B cell (primary cell): ENCODE measurements around the gene BSDC1. TPM values are rescaled to one million over a fixed set of nuclear protein-coding genes. Genes with fewer than 3 reads are reported as not detected.

Experiments
- ATAC-seq: fragments of 200-7000 bp; cut with Tn5 transposase; one replicate; pipeline ENCODE4 v1.10.0; 2021; ENCODE audit warnings: low read depth, mild to moderate bottlenecking, moderate number of reproducible peaks, moderate library complexity
- CTCF ChIA-PET: fragments of 350-600 bp; sonication (Branson Sonifier 250); formaldehyde crosslinking; loops from one replicate; lab custom pipeline; 2021; ENCODE audit warnings: antibody characterized with exemption, inconsistent platforms; lab: Charles Lee
- POLR2A ChIA-PET: fragments of 350-600 bp; sonication (Branson Sonifier 250); formaldehyde crosslinking; loops from one replicate; lab custom pipeline; 2021; ENCODE audit warnings: antibody characterized with exemption; lab: Charles Lee
- DNase-seq: peaks from one replicate; pipeline ENCODE4 v3.0.0; 2013
- H2AFZ ChIP-seq: 2 replicates; pipeline ENCODE4 v1.6.1; 2012; ENCODE audit warnings: mild to moderate bottlenecking, low read depth, low read length; ENCODE audit not compliant: insufficient read depth, poor library complexity, severe bottlenecking
- H3K27ac ChIP-seq, 2 donors: 1 replicate in 1 of 2; 2 replicates in 1 of 2; pipeline ENCODE4 v1.5.1; 2012 to 2013; ENCODE audit warnings: low read length in 2 of 2, mild to moderate bottlenecking in 2 of 2, moderate library complexity in 1 of 2
- H3K27me3 ChIP-seq, 4 experiments: fragments of 200-600 bp in 1 of 4; sonication (generic) in 1 of 4; replicated peaks in 1 of 4; 1 replicate in 2 of 4; 2 replicates in 2 of 4; pipeline versions ENCODE4 v1.6.1 to v1.7.0; 2013 to 2016; ENCODE audit warnings: low read length in 3 of 4, mild to moderate bottlenecking in 2 of 4, mixed read lengths in 1 of 4, moderate library complexity in 1 of 4; ENCODE audit not compliant: insufficient read depth in 4 of 4, control insufficient read depth in 3 of 4; ENCODE audit errors: control extremely low read depth in 1 of 4
- H3K36me3 ChIP-seq, 2 experiments: replicated peaks in 1 of 2; 1 replicate in 1 of 2; 2 replicates in 1 of 2; pipeline versions ENCODE4 v1.6.1 to v1.7.1; 2013; ENCODE audit warnings: low read length in 1 of 2; ENCODE audit not compliant: insufficient read depth in 2 of 2, control insufficient read depth in 1 of 2; ENCODE audit errors: control extremely low read depth in 1 of 2, extremely low read depth in 1 of 2
- H3K4me1 ChIP-seq, 2 donors: fragments of 200-600 bp in 1 of 2; sonication (generic) in 1 of 2; 1 replicate in 1 of 2; 2 replicates in 1 of 2; pipeline versions ENCODE4 v1.5.1 to v1.6.1; 2013 to 2017; ENCODE audit warnings: low read length in 2 of 2; ENCODE audit not compliant: control insufficient read depth in 2 of 2, insufficient read depth in 2 of 2
- H3K4me2 ChIP-seq: replicated peaks from 2 replicates; pipeline ENCODE3; 2012; ENCODE audit warnings: mild to moderate bottlenecking, low read depth, low read length; ENCODE audit not compliant: poor library complexity, severe bottlenecking
- H3K4me3 ChIP-seq, 5 experiments: fragments of 200-600 bp in 1 of 5; sonication (generic) in 1 of 5; 1 replicate in 3 of 5; 2 replicates in 2 of 5; pipeline versions ENCODE4 v1.5.1 to v1.7.0; 2011 to 2016; ENCODE audit warnings: low read length in 4 of 5, mild to moderate bottlenecking in 4 of 5, low read depth in 2 of 5, control low read depth in 1 of 5, moderate library complexity in 1 of 5; ENCODE audit not compliant: insufficient read depth in 1 of 5; ENCODE audit errors: control extremely low read depth in 1 of 5, extremely low read depth in 1 of 5
- H3K79me2 ChIP-seq: fragments of 200-600 bp; sonication (generic); one replicate; pipeline ENCODE4 v1.6.0; 2016; ENCODE audit warnings: low read length; ENCODE audit not compliant: control insufficient read depth, insufficient read depth
- H3K9ac ChIP-seq: fragments of 200-600 bp; sonication (generic); 2 replicates; pipeline ENCODE4 v1.6.1; 2017; ENCODE audit warnings: mild to moderate bottlenecking, low read length, moderate library complexity
- H3K9me3 ChIP-seq, 3 donors: one replicate each; pipeline versions ENCODE4 v1.6.1 to v1.7.1; 2013; ENCODE audit warnings: low read length in 2 of 3; ENCODE audit not compliant: control insufficient read depth in 2 of 3, insufficient read depth in 1 of 3; ENCODE audit errors: control extremely low read depth in 1 of 3
- H4K20me1 ChIP-seq: 2 replicates; pipeline ENCODE4 v1.6.0; 2012; ENCODE audit warnings: mild to moderate bottlenecking, low read length; ENCODE audit not compliant: insufficient read depth, control insufficient read depth, poor library complexity, severe bottlenecking
- H3K27ac Mint-ChIP-seq: one replicate; pipeline ENCODE4 v1.8.0; 2021; ENCODE audit warnings: mixed read lengths
- H3K27me3 Mint-ChIP-seq: one replicate; pipeline ENCODE4 v1.8.0; 2021; ENCODE audit warnings: mixed read lengths
- H3K4me1 Mint-ChIP-seq: one replicate; pipeline ENCODE4 v1.8.0; 2021; ENCODE audit warnings: mixed read lengths
- H3K4me3 Mint-ChIP-seq: one replicate; pipeline ENCODE4 v1.8.0; 2021; ENCODE audit warnings: mixed read lengths
- H3K9me3 Mint-ChIP-seq: one replicate; pipeline ENCODE4 v1.8.0; 2022; ENCODE audit warnings: mixed read lengths; ENCODE audit not compliant: insufficient read depth
- EZH2 ChIP-seq: IDR thresholded peaks from 2 replicates; pipeline ENCODE4 v1.6.1; 2012; ENCODE audit warnings: borderline replicate concordance, low read depth, mild to moderate bottlenecking, moderate library complexity, low read length; ENCODE audit not compliant: insufficient read depth, poor library complexity, severe bottlenecking
- WGBS: methylation state at CpG from one replicate; pipeline ENCODE4 v1.1.5; 2013; ENCODE audit warnings: missing lambda C conversion rate; ENCODE audit not compliant: insufficient coverage; 5-methylcytosine and 5-hydroxymethylcytosine counted together
- intact Hi-C: fragments of 100-400 bp; cut with micrococcal nuclease; formaldehyde crosslinking; loops from one replicate; pipeline ENCODE4 v1.10.0; 2022
- polyA plus RNA-seq: library from polyadenylated mRNA; depleted of rRNA; stranded (reverse); fragments of >200 nt; gene quantifications from 2 replicates; pipeline ENCODE4 v1.2.3, GENCODE V29; 2012
- total RNA-seq, 2 donors: library from RNA; stranded (reverse); fragments of 120-200 nt in 1 of 2; gene quantifications; 1 replicate in 1 of 2; 2 replicates in 1 of 2; pipeline versions ENCODE4 v1.2.3 to v1.2.4, GENCODE V29; 2013 to 2022
- TF ChIP-seq, protein P1 (sequence below): fragments of 200-600 bp; IDR thresholded peaks from one replicate; pipeline ENCODE4 v1.8.0; 2022; ENCODE audit warnings: antibody characterized with exemption, mild to moderate bottlenecking

The BSDC1 gene
- total and polyA plus RNA-seq, 2 donors (not counting 1 experiment from before 2014, with no cell fraction given), result 54.5 to 117 TPM

- POLR2A ChIA-PET, result no interaction called here
- Histone ChIP-seq H3K4me1 (peaks cover 13 to 16% of the 10 kb centered on the region in 2 donors), H4K20me1 (no peaks in the 10 kb centered on the region), H3K9ac (no peak overlapping the region), H2AFZ (no peak overlapping the region), H3K27me3 (peaks cover 0 to 34% (median 14%) of the 10 kb centered on the region in 4 experiments), H3K79me2 (no peaks in the 10 kb centered on the region), H3K9me3 (no peaks in the 10 kb centered on the region), H3K4me2 (peak overlapping the region; percentile 63), H3K36me3 (no peaks in the 10 kb centered on the region), H3K4me3 (peak overlapping the region in 3 of 5 experiments; percentile 8 to 29 (median 14)), H3K27ac (no peak overlapping the region)
- CTCF ChIA-PET, result interaction anchor here (0.6 to 1.2 kb wide), 2 partner anchors 14 to 27 kb away, joined by 3 to 6 read pairs; no protein-coding TSS in a partner anchor
- Mint-ChIP-seq H3K27ac (no peak overlapping the region), H3K4me1 (peaks cover 26% of the 10 kb centered on the region), H3K9me3 (no peaks in the 10 kb centered on the region), H3K4me3 (peak overlapping the region; percentile 41), H3K27me3 (peaks cover 30% of the 10 kb centered on the region)
- ATAC-seq, result no peak
- intact Hi-C loops, result no loop called here
- 15% methylated on average over 22 of the region's 36 CpGs for WGBS
- DNase-seq, result peak; percentile 38
- TF ChIP-seq, protein P1, sequence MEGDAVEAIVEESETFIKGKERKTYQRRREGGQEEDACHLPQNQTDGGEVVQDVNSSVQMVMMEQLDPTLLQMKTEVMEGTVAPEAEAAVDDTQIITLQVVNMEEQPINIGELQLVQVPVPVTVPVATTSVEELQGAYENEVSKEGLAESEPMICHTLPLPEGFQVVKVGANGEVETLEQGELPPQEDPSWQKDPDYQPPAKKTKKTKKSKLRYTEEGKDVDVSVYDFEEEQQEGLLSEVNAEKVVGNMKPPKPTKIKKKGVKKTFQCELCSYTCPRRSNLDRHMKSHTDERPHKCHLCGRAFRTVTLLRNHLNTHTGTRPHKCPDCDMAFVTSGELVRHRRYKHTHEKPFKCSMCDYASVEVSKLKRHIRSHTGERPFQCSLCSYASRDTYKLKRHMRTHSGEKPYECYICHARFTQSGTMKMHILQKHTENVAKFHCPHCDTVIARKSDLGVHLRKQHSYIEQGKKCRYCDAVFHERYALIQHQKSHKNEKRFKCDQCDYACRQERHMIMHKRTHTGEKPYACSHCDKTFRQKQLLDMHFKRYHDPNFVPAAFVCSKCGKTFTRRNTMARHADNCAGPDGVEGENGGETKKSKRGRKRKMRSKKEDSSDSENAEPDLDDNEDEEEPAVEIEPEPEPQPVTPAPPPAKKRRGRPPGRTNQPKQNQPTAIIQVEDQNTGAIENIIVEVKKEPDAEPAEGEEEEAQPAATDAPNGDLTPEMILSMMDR, result no peak
- TF ChIP-seq EZH2, result no peak
Observed at GRCh38 chr1:32426489-32427255, 32.4 kb upstream of the BSDC1 start.

DNA sequence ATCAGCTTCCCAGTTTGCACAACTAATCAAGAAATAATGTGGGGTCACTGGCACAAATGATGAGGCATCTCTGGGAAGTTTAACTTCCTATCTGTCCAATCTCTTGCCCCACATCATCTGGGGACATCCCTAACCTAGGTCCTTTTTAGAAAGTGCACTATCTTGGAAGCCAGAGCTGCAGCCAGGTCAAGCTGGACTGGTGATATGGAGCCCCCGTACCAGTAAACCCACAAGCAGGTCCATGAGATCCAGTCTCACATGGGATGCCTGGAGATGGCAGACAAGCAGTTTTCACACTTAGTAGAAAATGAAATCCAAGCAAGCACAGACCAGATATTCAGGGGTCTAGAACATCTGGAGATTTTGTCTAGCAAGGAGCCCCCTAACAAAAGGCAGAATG lies 27.5 kb upstream of the BSDC1 start:
- no peak for DNase-seq
- peaks cover 24% of the 10 kb centered on the region for H3K27me3 Mint-ChIP-seq
- 100% methylated on average over 1 of the region's 1 CpG for WGBS

More for the DNA sequence above, 27.5 kb upstream of the BSDC1 start:
- no peaks in the 10 kb centered on the region for H3K9me3 Mint-ChIP-seq
- intact Hi-C loops, result no loop called here
- no peak overlapping the region for H3K27ac Mint-ChIP-seq
- ChIA-PET CTCF (interaction anchor here (0.8 to 2.0 kb wide), 3 partner anchors 11 to 206 kb away, joined by 3 to 6 read pairs (median 3); no protein-coding TSS in a partner anchor), POLR2A (no interaction called here)
- ATAC-seq, result no peak
- Histone ChIP-seq H3K9me3 (peaks cover 0 to 6% (median 2%) of the 10 kb centered on the region in 3 donors), H3K36me3 (no peaks in the 10 kb centered on the region), H3K4me3 (no peak overlapping the region), H3K4me2 (no peak overlapping the region), H3K27me3 (peaks cover 0 to 23% (median 10%) of the 10 kb centered on the region in 4 experiments), H3K27ac (no peak overlapping the region), H4K20me1 (no peaks in the 10 kb centered on the region), H3K9ac (no peak overlapping the region), H3K79me2 (no peaks in the 10 kb centered on the region), H2AFZ (no peak overlapping the region), H3K4me1 (peaks cover 5 to 6% of the 10 kb centered on the region in 2 donors)
- peaks cover 4% of the 10 kb centered on the region for H3K4me1 Mint-ChIP-seq
- TF ChIP-seq EZH2, result no peak
- TF ChIP-seq, protein P1, result no peak
- no peak overlapping the region for H3K4me3 Mint-ChIP-seq
